Esophagus (tissue), 2 donors: ENCODE measurements around the gene KCNH2. TPM values are rescaled to one million over a fixed set of nuclear protein-coding genes. Genes with fewer than 3 reads are reported as not detected.

Experiments
- H3K27ac ChIP-seq, 2 donors: one replicate each; pipeline ENCODE4 v1.5.1; 2013; ENCODE audit warnings: low read depth in 2 of 2, mild to moderate bottlenecking in 2 of 2, inconsistent platforms in 1 of 2, low read length in 1 of 2, moderate library complexity in 1 of 2
- H3K27me3 ChIP-seq, 2 donors: one replicate each; pipeline ENCODE4 v1.6.1; 2013; ENCODE audit warnings: low read length in 2 of 2, control low read depth in 1 of 2, mild to moderate bottlenecking in 1 of 2; ENCODE audit not compliant: insufficient read depth in 2 of 2, control insufficient read depth in 1 of 2
- H3K36me3 ChIP-seq, 2 donors: one replicate each; pipeline ENCODE4 v1.6.1; 2013; ENCODE audit warnings: low read length in 1 of 2; ENCODE audit not compliant: control insufficient read depth in 2 of 2, insufficient read depth in 2 of 2
- H3K4me1 ChIP-seq, 2 donors: one replicate each; pipeline ENCODE4 v1.6.1; 2013; ENCODE audit warnings: low read length in 1 of 2; ENCODE audit not compliant: control insufficient read depth in 2 of 2, insufficient read depth in 2 of 2
- H3K4me3 ChIP-seq, 2 donors: one replicate each; pipeline ENCODE4 v1.5.1; 2013; ENCODE audit warnings: low read length in 2 of 2, mild to moderate bottlenecking in 2 of 2, low read depth in 1 of 2, moderate library complexity in 1 of 2
- H3K9me3 ChIP-seq, 2 donors: one replicate each; pipeline ENCODE4 v1.6.1; 2013; ENCODE audit warnings: mild to moderate bottlenecking in 2 of 2, low read depth in 1 of 2, low read length in 1 of 2, moderate library complexity in 1 of 2; ENCODE audit not compliant: control insufficient read depth in 2 of 2, insufficient read depth in 1 of 2
- WGBS, 2 donors: extraction: QIAGEN DNeasy Blood & Tissue Kit; methylation state at CpG; one replicate each; pipeline ENCODE4 v1.1.7; 2013; 5-methylcytosine and 5-hydroxymethylcytosine counted together
- polyA plus RNA-seq, 2 donors: library from polyadenylated mRNA; stranded (reverse); fragments of 200-250 nt; gene quantifications; one replicate each; pipeline ENCODE4 v1.2.3, GENCODE V29; 2013
- donor health status: healthy with polysubstance abuse.
- donor health status: Bipolar disorder and iron deficiency.

The KCNH2 gene
- polyA plus RNA-seq, 2 donors: 0.88 to 2.0 TPM

GRCh38 chr7:150952331-150953050 is 25.6 kb downstream of the KCNH2 start:
- H3K27me3 ChIP-seq: no peaks in the 10 kb centered on the region
- WGBS, 2 donors: 90 to 91% methylated on average over 33 of the region's 33 CpGs
- peaks cover 0 to 3% of the 10 kb centered on the region in 2 donors for H3K9me3 ChIP-seq
- peaks cover 6 to 11% of the 10 kb centered on the region in 2 donors for H3K4me1 ChIP-seq
- H3K36me3 ChIP-seq: no peaks in the 10 kb centered on the region
- H3K27ac ChIP-seq: no peak overlapping the region
- no peak overlapping the region for H3K4me3 ChIP-seq

DNA sequence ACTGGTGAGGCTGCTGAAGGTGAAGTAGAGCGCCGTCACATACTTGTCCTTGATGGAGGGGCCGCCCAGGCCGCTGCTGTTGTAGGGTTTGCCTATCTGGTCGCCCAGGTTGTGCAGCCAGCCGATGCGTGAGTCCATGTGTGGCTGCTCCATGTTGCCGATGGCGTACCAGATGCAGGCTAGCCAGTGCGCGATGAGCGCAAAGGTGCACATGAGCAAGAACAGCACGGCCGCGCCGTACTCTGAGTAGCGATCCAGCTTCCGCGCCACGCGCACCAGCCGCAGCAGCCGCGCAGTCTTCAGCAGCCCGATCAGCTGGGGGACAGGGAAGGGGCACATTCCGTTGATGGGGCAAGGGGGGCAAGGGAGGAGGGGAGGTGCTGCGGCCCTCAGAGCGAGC is 26.6 kb downstream of the KCNH2 start:
- WGBS, 2 donors: 96 to 97% methylated on average over 28 of the region's 28 CpGs
- Histone ChIP-seq H3K4me3 (no peak overlapping the region), H3K36me3 (no peaks in the 10 kb centered on the region), H3K4me1 (peaks cover 6 to 13% of the 10 kb centered on the region in 2 donors), H3K27me3 (no peaks in the 10 kb centered on the region), H3K9me3 (peaks cover 0 to 3% of the 10 kb centered on the region in 2 donors), H3K27ac (no peak overlapping the region)

DNA sequence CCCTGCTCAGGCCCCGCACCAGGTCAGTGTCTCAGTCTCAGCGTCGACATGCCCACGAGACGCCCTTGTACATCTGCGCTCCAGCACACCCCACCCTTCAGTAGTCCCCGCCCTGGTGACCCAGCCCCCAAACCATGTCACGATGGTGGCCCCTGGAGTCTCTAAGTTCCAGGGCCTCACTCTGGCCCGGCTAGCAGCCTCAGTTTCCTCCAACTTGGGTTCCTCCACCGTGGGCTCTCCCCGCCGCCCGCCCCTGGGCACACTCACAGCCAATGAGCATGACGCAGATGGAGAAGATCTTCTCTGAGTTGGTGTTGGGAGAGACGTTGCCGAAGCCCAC is 27.0 kb downstream of the KCNH2 start:
- H3K36me3 ChIP-seq: no peaks in the 10 kb centered on the region

GRCh38 chr7:150950496-150951180 is 27.5 kb downstream of the KCNH2 start:
- Histone ChIP-seq H3K27ac (no peak overlapping the region), H3K9me3 (peaks cover 0 to 3% of the 10 kb centered on the region in 2 donors), H3K36me3 (no peaks in the 10 kb centered on the region), H3K4me1 (peaks cover 3 to 7% of the 10 kb centered on the region in 2 donors), H3K27me3 (no peaks in the 10 kb centered on the region), H3K4me3 (no peak overlapping the region)
- 95% methylated on average over 27 of the region's 27 CpGs for WGBS, 2 donors

More for the DNA sequence above, 27.0 kb downstream of the KCNH2 start:
- 94 to 96% methylated on average over 16 of the region's 16 CpGs for WGBS, 2 donors
- no peak overlapping the region for H3K27ac ChIP-seq
- H3K4me1 ChIP-seq: peaks cover 6 to 12% of the 10 kb centered on the region in 2 donors
- peaks cover 0 to 3% of the 10 kb centered on the region in 2 donors for H3K9me3 ChIP-seq
- H3K27me3 ChIP-seq: no peaks in the 10 kb centered on the region
- H3K4me3 ChIP-seq: no peak overlapping the region

GRCh38 chr7:150949971-150950491 is 28.1 kb downstream of the KCNH2 start:
- peaks cover 0 to 2% of the 10 kb centered on the region in 2 donors for H3K4me1 ChIP-seq
- no peak overlapping the region for H3K4me3 ChIP-seq
- WGBS, 2 donors: 86 to 87% methylated on average over 16 of the region's 16 CpGs
- H3K27me3 ChIP-seq: no peaks in the 10 kb centered on the region
- peaks cover 0 to 3% of the 10 kb centered on the region in 2 donors for H3K9me3 ChIP-seq
- H3K36me3 ChIP-seq: no peaks in the 10 kb centered on the region
- H3K27ac ChIP-seq: no peak overlapping the region

GRCh38 chr7:150949564-150949963 is 28.6 kb downstream of the KCNH2 start:
- WGBS, 2 donors: 68 to 86% methylated on average over 4 of the region's 4 CpGs
- peaks cover 0 to 3% of the 10 kb centered on the region in 2 donors for H3K9me3 ChIP-seq
- H3K4me3 ChIP-seq: no peak overlapping the region
- no peaks in the 10 kb centered on the region for H3K36me3 ChIP-seq
- peaks cover 0 to 2% of the 10 kb centered on the region in 2 donors for H3K4me1 ChIP-seq
- H3K27ac ChIP-seq: no peak overlapping the region
- H3K27me3 ChIP-seq: no peaks in the 10 kb centered on the region

DNA sequence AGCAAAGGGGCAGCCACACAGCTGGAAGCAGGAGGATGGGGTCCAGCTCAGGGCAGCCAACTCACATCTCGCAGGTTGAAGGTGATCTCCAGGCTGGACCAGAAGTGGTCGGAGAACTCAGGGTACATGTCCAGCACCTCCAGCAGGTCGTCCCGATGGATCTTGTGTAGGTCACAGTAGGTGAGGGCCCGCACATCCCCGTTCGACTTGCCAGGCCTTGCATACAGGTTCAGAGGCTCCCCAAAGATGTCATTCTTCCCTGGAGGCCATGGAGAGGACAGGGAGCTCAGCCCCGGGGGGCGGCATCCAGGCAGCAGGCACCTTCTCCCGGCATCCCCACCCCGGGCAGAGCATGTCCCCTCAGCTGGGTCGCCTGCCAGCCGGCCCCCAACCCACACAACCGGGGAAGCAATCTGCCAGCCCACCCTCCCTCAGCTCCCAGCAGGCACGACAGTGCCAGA is 29.3 kb downstream of the KCNH2 start:
- Histone ChIP-seq H3K9me3 (peaks cover 0 to 3% of the 10 kb centered on the region in 2 donors), H3K27me3 (no peaks in the 10 kb centered on the region), H3K27ac (no peak overlapping the region), H3K36me3 (no peaks in the 10 kb centered on the region), H3K4me3 (no peak overlapping the region), H3K4me1 (peaks cover 2 to 5% of the 10 kb centered on the region in 2 donors)
- WGBS, 2 donors: 83 to 89% methylated on average over 14 to 15 of the region's 15 CpGs

- Histone ChIP-seq H3K27me3 (no peaks in the 10 kb centered on the region), H3K9me3 (peaks cover 0 to 3% of the 10 kb centered on the region in 2 donors), H3K4me1 (peaks cover 2 to 5% of the 10 kb centered on the region in 2 donors), H3K4me3 (no peak overlapping the region), H3K27ac (no peak overlapping the region), H3K36me3 (no peaks in the 10 kb centered on the region)
- 43 to 44% methylated on average over 29 to 34 of the region's 34 CpGs for WGBS, 2 donors
Measured at GRCh38 chr7:150947761-150948651, 30.1 kb downstream of the KCNH2 start.

- no peak overlapping the region for H3K4me3 ChIP-seq
- WGBS, 2 donors: 34 to 38% methylated on average over 31 of the region's 31 CpGs
- H3K27ac ChIP-seq: no peak overlapping the region
- peaks cover 5 to 10% of the 10 kb centered on the region in 2 donors for H3K4me1 ChIP-seq
- no peaks in the 10 kb centered on the region for H3K27me3 ChIP-seq
- H3K9me3 ChIP-seq: peaks cover 0 to 3% of the 10 kb centered on the region in 2 donors
- no peaks in the 10 kb centered on the region for H3K36me3 ChIP-seq
Measured at GRCh38 chr7:150947241-150947745, 30.8 kb downstream of the KCNH2 start.
